Epithelial cell of proximal tubule (primary cell): Measurements from ENCODE around the gene KIFBP. TPM values are rescaled to one million over a fixed set of nuclear protein-coding genes. Genes with fewer than 3 reads are reported as not detected.
A peak's percentile ranks its signal among the peaks of the same experiment; 100 is the strongest.

ENCODE experiments used
- DNase-seq: peaks from one replicate; pipeline ENCODE4 v3.0.0-alpha.2; 2011; ENCODE audit warnings: low read depth
- H3K4me3 ChIP-seq: 2 replicates; pipeline ENCODE4 v1.5.1; 2011; ENCODE audit warnings: low read depth, mild to moderate bottlenecking, low read length
- CTCF ChIP-seq: conservative IDR thresholded peaks from 2 replicates; pipeline ENCODE4 v1.5.1; 2012; ENCODE audit warnings: low read depth, mild to moderate bottlenecking, low read length
- total RNA-seq: library from RNA; depleted of rRNA; stranded (reverse); fragments of >200 nt; gene quantifications from 2 replicates; pipeline ENCODE4 v1.2.3, GENCODE V29; 2015

KIFBP gene
- total RNA-seq, 1 donor from 2014 or later, result 69.2 TPM

- TF ChIP-seq CTCF, result no peak
- H3K4me3 ChIP-seq, result no peak overlapping the region
- DNase-seq, result no peak
Observed at GRCh38 chr10:68982389-68982788, 6.2 kb upstream of the KIFBP start.

GRCh38 chr10:68987611-68988010 is 992 bp upstream of the KIFBP start:
- DNase-seq, result no peak
- no peak overlapping the region for H3K4me3 ChIP-seq
- no peak for TF ChIP-seq CTCF

GRCh38 chr10:68989317-68989990 is 851 bp downstream of the KIFBP start:
- TF ChIP-seq CTCF, result no peak
- H3K4me3 ChIP-seq, result peak overlapping the region; percentile 79
- DNase-seq, result no peak

GRCh38 chr10:68992636-68993440 is 4.2 kb downstream of the KIFBP start:
- H3K4me3 ChIP-seq, result no peak overlapping the region
- TF ChIP-seq CTCF, result no peak
- peak; percentile 44 for DNase-seq

- DNase-seq, result no peak
- TF ChIP-seq CTCF, result no peak
- no peak overlapping the region for H3K4me3 ChIP-seq
Observed at GRCh38 chr10:68997211-68997610, 8.6 kb downstream of the KIFBP start.

- DNase-seq, result no peak
- no peak overlapping the region for H3K4me3 ChIP-seq
- peak; percentile 62 for TF ChIP-seq CTCF
Observed at GRCh38 chr10:69004821-69005220, 16.2 kb downstream of the KIFBP start.
